ENCODE measurements around the gene TLCD5.
A peak's percentile ranks its signal among the peaks of the same experiment; 100 is the strongest.

The TLCD5 gene

GRCh38 chr11:120324932-120325810 lies at the start of gene TLCD5:
Gene TLCD5, plus strand, starts transcription at chr11:120325299. Its CDS starts 2,143 bp downstream, at chr11:120327442.
- peak within 1 kb of the TSS; percentile 97 for H3K27ac ChIP-seq

GRCh38 chr11:120279502-120279901 lies 45.6 kb upstream of the TLCD5 start:
- H3K27ac ChIP-seq: no peak overlapping the region; the same call in 1 of the 2 replicates
- TF ChIP-seq CTCF (conservative IDR thresholded peaks at IDR 0.05): no peak

More at GRCh38 chr11:120324932-120325810, at the start of gene TLCD5:
- TF ChIP-seq CTCF (conservative IDR thresholded peaks at IDR 0.05): peak; percentile 55

- no peak for TF ChIP-seq CTCF (conservative IDR thresholded peaks at IDR 0.05)
- peak overlapping the region; percentile 39; the same call in 1 of the 2 replicates for H3K27ac ChIP-seq
Observed at GRCh38 chr11:120280600-120281051, 44.5 kb upstream of the TLCD5 start.

GRCh38 chr11:120281143-120281795 lies 43.8 kb upstream of the TLCD5 start:
- peak overlapping the region; percentile 39; the same call in 1 of the 2 replicates for H3K27ac ChIP-seq
- TF ChIP-seq CTCF (conservative IDR thresholded peaks at IDR 0.05): no peak

GRCh38 chr11:120283124-120283523 lies 42.0 kb upstream of the TLCD5 start:
- no peak for TF ChIP-seq CTCF (conservative IDR thresholded peaks at IDR 0.05)
- H3K27ac ChIP-seq: no peak overlapping the region

- no peak overlapping the region for H3K27ac ChIP-seq
- TF ChIP-seq CTCF (conservative IDR thresholded peaks at IDR 0.05): no peak
Observed at GRCh38 chr11:120284272-120284671, 40.8 kb upstream of the TLCD5 start.

- H3K27ac ChIP-seq: no peak overlapping the region
- no peak for TF ChIP-seq CTCF (conservative IDR thresholded peaks at IDR 0.05)
Observed at GRCh38 chr11:120285256-120285655, 39.8 kb upstream of the TLCD5 start.
